Measurements from ENCODE around the gene CD7. TPM values are rescaled to one million over a fixed set of nuclear protein-coding genes. Genes with fewer than 3 reads are reported as not detected.

CD7 gene
- total RNA-seq, 1 donor from 2014 or later = not detected

DNA sequence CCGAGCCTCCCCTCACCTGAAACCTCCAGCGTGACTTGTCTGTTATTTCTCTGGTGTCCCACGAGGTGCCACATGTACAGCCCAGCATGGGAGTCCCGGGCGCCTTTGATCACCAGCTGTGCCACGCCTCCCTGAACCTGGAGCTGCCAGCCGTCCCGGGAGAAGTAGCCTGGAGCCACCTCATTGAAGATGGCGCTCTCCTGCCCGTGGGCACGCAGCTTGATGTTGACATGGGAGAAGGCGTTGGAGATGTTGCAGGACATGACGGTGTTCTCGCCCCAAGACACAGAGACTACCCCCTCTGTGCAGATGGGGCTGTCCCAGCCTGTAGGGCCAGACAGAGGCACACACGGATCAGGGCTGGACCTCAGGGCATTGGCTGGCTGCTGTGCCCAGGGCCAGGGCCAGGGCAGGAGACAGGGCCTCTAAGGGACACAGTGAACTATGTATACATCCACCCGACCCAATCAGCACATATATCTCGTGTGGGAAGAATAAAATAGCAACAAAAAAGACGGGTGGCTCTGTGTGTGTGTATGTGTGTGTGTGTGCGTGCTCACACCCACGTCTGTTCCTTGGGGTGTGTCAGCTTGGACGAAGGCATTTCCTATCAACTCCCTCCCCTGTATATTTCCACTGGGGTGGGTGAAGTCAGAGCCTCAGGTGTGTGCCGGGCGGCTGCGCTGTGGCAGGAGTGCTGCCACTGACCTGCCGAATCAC lies 7.3 kb upstream of the CD7 start:
- no peak overlapping the region for H3K4me3 Mint-ChIP-seq (ENCODE audit: unreplicated experiment)
- TF ChIP-seq, protein P1, sequence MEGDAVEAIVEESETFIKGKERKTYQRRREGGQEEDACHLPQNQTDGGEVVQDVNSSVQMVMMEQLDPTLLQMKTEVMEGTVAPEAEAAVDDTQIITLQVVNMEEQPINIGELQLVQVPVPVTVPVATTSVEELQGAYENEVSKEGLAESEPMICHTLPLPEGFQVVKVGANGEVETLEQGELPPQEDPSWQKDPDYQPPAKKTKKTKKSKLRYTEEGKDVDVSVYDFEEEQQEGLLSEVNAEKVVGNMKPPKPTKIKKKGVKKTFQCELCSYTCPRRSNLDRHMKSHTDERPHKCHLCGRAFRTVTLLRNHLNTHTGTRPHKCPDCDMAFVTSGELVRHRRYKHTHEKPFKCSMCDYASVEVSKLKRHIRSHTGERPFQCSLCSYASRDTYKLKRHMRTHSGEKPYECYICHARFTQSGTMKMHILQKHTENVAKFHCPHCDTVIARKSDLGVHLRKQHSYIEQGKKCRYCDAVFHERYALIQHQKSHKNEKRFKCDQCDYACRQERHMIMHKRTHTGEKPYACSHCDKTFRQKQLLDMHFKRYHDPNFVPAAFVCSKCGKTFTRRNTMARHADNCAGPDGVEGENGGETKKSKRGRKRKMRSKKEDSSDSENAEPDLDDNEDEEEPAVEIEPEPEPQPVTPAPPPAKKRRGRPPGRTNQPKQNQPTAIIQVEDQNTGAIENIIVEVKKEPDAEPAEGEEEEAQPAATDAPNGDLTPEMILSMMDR (IDR thresholded peaks at IDR 0.05) = no peak
- no peaks in the 10 kb centered on the region for H3K9me3 Mint-ChIP-seq (ENCODE audit: low read depth)
- H3K36me3 Mint-ChIP-seq (ENCODE audit: low read depth) = no peaks in the 10 kb centered on the region
- H3K27ac Mint-ChIP-seq (ENCODE audit: unreplicated experiment) = no peak overlapping the region
- peaks cover 5% of the 10 kb centered on the region for H3K27me3 Mint-ChIP-seq (ENCODE audit: low read depth)
- peaks cover 5% of the 10 kb centered on the region for H3K4me1 Mint-ChIP-seq (ENCODE audit: low read depth)
- no peak for DNase-seq (ENCODE audit: low spot score)

DNA sequence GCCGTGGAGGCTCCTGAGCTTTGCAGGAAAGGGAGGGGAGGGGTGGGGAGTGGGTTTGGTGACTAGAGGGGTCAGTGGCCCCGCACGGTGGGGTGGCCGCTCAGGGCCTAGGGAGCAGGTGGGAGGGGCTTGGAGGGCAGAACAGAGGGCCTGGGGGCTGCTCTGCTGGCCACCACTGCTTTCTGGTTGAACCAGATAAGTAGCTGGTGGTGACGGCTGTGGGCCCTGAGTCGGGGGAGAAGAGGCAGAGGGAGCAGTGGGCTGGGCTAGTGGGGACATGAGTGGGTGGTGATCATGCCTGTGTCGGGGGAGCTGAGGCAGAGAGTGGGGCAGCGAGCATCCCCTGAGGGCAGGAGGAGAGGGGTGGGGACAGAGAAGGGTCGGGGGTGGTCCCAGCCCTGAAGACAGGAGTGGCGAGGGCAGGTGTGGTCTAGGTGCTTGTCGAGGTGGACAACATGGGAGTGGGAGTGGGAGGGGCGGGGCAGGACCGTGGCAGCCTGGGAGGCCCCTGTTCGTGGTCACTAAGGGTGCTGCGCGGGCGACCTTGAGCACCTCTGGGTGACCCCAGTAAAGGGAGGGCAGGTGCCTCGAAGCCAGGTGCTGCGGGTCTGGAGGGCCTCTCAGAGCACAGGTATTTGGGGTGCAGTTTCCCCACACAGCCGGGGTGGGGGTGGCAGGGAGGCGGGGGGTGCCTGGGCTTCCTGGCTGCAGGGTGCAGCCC lies 6.3 kb upstream of the CD7 start:
- no peak for DNase-seq (ENCODE audit: low spot score)
- H3K27ac Mint-ChIP-seq (ENCODE audit: unreplicated experiment) = no peak overlapping the region
- TF ChIP-seq, protein P1 (IDR thresholded peaks at IDR 0.05) = no peak

DNA sequence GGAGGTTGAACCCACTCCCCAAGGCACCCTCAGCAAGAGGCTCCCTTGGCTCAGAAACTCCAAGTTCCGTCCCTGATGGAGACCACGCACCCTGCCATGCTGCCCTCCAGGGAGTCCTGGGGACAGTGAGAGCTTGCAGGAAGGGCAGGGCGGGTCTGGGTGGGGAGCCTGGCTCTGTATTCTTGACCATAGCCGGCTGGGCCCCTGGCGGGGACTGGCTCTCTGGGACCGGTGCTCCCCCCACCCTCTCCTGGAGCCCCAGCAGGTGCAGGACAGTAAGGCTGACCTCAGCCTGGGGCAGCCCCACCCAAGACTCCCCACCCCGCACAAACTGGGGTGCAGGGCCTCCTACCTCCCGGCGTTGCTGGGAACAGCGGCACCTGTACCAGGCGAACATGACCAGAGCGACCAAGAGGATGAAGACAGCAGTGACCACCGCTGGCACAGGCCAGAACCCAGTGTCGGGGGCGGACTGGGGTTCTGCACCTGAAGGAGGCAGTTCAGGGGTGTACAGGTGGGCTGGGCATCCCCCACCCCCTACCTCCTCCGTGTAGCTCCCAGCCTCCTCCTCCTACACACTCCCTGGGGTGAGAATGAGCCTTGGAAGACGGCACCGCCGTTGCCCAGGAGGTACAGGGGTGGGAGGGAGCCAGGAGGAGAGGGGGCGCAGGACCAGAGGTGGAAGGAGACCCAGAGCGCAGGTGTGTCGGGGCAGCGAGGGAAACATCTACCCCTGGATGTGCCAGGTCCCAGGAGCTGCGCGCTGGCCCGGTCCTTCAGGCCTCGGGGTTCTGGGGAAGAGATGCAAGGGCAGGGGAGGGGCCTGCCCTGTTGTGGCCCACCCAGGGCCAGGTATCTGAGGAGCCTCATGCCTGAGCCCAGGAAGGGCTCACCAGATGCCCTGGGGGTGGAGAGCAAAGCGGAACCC lies 5.4 kb upstream of the CD7 start:
- H3K27ac Mint-ChIP-seq (ENCODE audit: unreplicated experiment) = no peak overlapping the region
- TF ChIP-seq, protein P1 (IDR thresholded peaks at IDR 0.05) = no peak
- H3K4me1 Mint-ChIP-seq (ENCODE audit: low read depth) = peaks cover 5% of the 10 kb centered on the region
- no peak overlapping the region for H3K4me3 Mint-ChIP-seq (ENCODE audit: unreplicated experiment)
- H3K9me3 Mint-ChIP-seq (ENCODE audit: low read depth) = no peaks in the 10 kb centered on the region
- no peak for DNase-seq (ENCODE audit: low spot score)
- H3K36me3 Mint-ChIP-seq (ENCODE audit: low read depth) = no peaks in the 10 kb centered on the region
- peaks cover 4% of the 10 kb centered on the region for H3K27me3 Mint-ChIP-seq (ENCODE audit: low read depth)

More for the DNA sequence above, 6.3 kb upstream of the CD7 start:
- peaks cover 5% of the 10 kb centered on the region for H3K4me1 Mint-ChIP-seq (ENCODE audit: low read depth)
- H3K4me3 Mint-ChIP-seq (ENCODE audit: unreplicated experiment) = no peak overlapping the region
- peaks cover 4% of the 10 kb centered on the region for H3K27me3 Mint-ChIP-seq (ENCODE audit: low read depth)
- no peaks in the 10 kb centered on the region for H3K36me3 Mint-ChIP-seq (ENCODE audit: low read depth)
- no peaks in the 10 kb centered on the region for H3K9me3 Mint-ChIP-seq (ENCODE audit: low read depth)

DNA sequence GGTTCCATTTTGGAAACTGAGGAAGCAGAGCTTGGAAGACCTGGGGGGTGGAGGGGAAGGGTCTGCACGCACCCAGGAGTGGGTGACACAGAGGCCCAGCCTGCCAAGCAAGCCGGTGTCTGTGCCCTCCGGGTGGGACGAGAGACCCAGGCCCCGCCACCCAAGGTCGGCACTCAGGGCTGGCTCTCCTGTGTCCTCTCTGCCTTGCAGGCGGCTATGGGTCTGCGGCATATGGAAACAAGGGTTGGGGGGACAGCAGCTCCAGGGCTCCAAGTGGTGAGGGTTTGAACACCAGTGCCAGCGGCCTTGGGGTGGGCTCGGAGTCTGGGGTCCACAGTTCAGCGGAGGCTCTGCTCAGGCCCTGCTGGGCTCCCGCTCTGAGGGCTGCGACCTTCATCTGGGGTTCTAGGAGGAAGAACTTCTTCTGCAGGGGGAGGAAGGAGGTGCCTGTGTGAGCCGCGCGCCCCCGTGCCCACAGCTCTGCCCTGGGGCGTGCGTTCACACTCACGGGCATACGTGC lies 4.6 kb upstream of the CD7 start:
- TF ChIP-seq, protein P1 (IDR thresholded peaks at IDR 0.05) = no peak
- DNase-seq (ENCODE audit: low spot score) = no peak
- Mint-ChIP-seq H3K4me3 (ENCODE audit: unreplicated experiment) (no peak overlapping the region), H3K9me3 (ENCODE audit: low read depth) (no peaks in the 10 kb centered on the region), H3K36me3 (ENCODE audit: low read depth) (no peaks in the 10 kb centered on the region), H3K4me1 (ENCODE audit: low read depth) (peaks cover 5% of the 10 kb centered on the region), H3K27me3 (ENCODE audit: low read depth) (peaks cover 4% of the 10 kb centered on the region), H3K27ac (ENCODE audit: unreplicated experiment) (no peak overlapping the region)
